NCI-H2029 (cell line): Measurements from ENCODE around the gene AADACL4.

Experiments used
- DNase-seq: peaks from one replicate; lab custom pipeline; 2025; lab: John Stamatoyannopoulos, UW

The AADACL4 gene

DNA sequence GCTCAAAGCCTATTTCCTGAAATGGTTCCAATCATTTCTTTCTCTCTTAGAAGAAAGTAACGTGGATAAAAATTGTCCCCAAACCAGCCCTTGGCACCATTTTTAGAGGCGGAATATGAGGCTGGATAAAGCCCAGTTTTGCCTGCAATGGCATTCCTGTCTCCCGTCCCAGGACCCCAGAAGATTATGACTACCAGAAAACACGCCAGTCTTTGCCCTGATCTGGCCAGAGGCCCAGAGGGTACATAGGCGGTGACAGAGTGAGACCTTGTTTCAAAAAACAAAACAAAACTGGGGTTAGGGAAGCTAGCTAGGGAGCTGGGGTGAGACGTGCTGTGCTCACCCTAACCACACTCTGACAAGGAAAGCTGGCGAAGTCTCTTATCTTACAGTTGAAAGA lies at the start of gene AADACL4:
Gene AADACL4, plus strand, starts transcription at position 301 of the 400 bp plus-strand sequence. CDS start 462 bp downstream, outside the sequence.
- no peak for DNase-seq

DNA sequence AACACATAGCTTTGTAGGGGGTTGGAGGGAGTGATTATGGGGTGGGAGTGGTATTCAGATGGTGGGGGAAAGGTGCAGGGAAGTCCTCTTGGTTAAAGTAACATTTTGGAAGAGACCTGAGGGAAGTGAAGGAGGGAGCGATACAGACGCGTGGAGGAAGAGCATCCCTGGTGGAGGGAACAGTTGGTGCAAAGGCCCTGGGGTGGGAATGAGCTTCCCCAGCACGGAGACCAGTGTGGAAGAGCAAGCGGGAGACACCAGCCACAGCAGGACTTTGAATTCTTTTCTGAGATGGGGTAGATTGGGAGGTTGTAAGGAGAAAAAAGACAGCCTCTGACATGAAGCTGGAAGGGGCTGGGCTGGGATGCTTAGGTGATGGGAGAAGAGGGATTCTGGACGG lies 49.4 kb upstream of the AADACL4 start:
- DNase-seq = no peak

DNA sequence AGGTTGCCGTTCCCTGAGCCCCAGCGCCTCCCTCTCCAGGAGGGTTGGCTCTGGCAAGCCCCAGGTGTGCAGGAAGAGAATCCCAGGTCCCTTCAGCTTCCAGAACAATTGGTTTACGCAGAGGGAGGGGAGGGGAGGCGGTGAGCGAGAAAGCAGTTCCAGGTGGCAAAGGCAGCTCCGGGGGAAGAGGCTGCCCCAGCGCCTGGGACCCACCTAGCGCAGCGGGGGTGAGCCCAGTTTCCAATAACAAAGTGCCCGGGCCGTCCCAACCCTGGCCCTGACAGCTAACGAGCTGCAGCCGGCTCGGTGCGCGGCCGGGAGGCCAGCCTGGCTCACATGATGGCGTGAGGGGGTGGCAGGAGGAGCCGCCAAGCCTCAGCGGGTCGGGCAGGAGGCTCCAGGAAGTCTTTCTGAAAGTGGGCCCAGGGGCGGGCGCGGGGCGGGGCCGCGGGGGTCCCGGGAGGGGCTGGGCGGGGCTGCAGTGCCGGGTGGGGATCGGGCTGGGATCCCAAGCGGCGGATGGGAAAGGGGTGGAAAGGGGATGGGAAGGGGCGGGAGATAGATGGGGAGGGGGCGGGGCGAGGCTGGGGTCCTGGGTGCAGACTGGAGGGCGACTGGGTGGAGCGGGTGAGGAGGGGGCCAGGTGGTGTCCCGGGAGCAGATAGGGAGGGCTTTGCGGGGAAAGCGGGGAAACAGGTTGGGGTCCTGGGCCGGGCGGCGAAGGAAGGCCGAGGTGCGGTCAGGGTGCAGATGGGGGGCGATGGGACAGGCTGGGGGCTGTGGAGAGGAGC lies 48.7 kb upstream of the AADACL4 start:
- no peak for DNase-seq

DNA sequence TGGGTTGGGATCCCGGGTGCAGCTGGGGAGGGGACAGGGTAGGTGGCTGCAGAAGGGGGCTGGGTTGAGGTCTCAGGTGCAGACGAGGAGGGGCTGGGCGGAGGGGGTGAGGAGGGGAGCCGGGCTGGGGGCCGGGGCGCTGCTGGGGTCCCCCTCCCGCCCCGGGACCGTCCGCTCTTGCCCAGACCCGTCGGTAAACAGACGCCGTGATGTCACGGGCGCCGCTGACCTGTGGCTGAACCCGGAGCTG lies 48.2 kb upstream of the AADACL4 start:
- no peak for DNase-seq

DNA sequence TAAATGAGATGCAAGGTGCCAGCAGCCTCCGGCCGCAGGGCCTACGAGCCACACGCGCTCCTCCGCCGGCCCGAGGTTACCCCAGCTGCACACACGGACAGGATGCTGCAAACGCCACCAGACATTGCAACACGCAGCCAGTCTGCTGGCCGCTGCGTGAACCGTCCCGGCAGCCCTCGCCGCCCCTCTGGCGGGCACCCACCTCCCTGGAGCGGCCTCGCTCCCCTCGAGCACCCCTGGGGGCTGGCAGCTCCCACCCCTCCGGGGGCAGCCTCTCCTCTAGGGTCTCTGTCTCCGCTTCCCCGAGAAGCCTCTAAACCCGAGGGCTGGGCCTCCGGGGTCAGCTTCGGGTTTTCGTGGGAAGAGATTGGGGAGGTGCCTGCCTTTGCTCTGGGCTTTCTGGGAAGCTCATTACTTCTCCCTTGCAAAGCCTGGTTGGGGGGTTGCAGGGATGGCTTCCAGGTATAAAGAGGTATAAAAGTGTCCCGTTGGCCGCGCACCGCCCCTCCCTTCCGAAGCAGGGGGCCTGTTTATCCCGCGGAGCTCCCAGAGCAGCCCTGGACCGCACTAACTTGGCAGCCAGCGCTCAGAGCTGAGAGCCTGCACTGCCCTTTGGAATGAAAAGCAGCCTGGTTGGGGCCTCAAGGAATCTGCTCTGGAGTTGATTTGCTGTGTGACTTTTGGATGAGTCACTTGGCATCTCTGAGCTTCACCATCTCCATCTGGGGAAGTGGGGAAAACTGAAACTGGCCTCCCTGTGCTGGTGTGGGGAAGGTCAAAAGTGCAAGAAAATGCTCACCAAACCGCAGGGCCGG lies 47.7 kb upstream of the AADACL4 start:
- no peak for DNase-seq

DNA sequence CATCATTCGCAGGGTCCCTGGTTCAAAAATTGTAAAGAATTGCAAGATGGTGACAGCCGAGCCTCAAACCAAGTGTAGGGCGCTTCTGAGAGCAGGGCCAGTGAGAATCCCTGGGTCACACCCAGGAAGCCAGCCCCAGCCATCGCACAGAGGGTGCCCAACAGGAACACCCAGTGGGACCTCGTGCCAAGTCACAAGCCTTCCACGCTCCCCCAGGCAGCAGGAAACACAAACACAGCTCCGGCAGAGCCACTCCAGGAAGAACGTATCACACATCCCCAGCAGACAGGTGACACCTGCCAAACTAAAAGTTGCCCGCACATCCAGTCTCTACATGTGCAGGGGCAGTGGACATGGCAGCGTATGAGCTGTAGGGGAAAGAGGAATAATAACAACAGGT lies 46.1 kb upstream of the AADACL4 start:
- peak; percentile 53 for DNase-seq

DNA sequence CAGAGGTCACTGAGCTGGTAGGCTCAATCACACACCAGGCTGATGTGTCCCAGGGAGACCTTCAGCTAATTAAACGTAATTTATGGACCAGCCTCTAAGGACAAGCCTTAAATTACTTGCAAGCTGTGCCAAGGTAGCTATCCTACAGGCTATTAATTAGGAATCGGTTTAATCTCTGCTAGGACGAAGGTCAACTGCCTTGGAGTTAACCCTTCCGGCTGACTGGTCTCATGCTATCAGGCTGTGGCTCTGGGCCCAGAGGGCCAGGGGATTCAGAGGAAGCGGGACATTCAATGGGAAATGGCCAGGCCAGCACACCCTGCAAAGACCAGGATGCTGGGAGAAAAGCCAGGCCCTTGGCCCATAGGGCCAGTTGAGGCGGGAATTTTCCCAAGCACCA lies 44.9 kb upstream of the AADACL4 start:
- no peak for DNase-seq

DNA sequence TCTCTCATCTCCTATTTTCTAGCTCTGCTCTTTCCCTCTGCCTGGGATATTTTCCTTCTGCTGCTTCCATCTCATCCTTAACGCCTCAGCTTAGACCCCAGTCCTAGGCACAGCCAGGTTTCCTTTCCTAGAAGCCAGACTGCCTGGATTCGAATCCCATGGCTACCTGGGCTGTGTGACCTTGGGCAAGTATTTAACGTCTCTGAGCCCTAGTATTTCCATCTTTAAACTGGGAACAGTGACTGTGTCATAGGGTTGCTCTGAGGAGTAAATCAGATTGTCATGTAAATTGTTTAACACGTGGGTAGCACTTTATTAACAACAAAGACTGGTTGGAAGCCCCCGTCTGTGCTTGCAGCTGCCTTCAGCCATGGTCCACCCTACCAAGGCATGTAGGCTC lies 44.2 kb upstream of the AADACL4 start:
- no peak for DNase-seq

DNA sequence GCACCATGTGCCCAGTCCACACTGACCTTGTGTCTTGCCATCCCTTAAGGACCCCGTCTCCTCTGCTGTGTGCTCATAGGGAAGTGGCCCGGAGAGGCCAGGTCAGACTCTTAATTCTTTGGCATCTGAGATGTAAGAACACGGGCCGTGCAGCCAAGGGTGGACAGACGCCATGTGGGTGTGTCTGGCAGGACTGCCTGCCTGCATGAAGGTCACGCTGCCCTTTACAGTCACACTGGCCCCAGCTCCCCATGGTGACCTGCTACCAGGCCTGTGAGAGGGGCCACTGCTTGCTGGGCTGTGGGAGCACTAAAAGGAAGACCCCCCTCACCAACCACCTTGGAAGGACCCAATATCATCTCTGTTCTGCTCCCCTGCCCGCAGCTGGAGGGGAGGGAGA lies 43.5 kb upstream of the AADACL4 start:
- DNase-seq = no peak

DNA sequence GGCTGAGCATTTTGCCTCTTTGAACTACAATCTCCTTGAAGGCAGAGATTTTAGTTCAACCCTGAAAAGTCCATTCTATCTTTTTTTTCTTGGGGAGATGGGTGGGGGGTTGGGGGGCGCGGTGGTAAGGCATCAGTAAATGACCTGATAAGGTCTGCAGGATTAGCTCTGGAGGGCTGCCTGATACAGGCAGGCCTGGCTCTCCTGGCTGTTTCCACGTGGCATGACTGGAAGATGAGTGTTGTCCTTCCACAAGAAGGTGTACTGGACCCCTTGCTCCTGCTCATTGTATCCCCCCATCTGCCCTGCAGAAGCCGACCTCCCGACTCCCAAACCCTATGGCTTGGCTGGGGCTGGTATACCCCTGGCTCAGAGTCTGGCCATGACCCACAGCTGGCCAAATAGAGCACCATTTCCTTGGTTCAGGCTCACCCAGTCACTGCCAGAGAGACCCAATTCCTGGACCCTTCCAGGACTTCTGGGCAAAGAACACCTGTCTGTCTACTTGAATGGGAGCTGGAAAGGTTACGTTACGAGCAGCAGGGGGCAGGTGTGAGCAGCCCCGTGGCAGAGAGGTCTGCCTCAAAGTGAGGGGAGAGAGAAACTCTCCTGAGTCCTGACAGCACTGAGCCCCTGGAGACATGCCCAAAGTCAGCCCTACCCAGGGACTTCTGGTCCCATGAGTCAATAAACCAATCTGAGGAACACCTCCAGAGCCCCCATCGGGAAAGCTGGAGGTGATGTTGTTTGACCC lies 42.8 kb upstream of the AADACL4 start:
- DNase-seq = no peak

DNA sequence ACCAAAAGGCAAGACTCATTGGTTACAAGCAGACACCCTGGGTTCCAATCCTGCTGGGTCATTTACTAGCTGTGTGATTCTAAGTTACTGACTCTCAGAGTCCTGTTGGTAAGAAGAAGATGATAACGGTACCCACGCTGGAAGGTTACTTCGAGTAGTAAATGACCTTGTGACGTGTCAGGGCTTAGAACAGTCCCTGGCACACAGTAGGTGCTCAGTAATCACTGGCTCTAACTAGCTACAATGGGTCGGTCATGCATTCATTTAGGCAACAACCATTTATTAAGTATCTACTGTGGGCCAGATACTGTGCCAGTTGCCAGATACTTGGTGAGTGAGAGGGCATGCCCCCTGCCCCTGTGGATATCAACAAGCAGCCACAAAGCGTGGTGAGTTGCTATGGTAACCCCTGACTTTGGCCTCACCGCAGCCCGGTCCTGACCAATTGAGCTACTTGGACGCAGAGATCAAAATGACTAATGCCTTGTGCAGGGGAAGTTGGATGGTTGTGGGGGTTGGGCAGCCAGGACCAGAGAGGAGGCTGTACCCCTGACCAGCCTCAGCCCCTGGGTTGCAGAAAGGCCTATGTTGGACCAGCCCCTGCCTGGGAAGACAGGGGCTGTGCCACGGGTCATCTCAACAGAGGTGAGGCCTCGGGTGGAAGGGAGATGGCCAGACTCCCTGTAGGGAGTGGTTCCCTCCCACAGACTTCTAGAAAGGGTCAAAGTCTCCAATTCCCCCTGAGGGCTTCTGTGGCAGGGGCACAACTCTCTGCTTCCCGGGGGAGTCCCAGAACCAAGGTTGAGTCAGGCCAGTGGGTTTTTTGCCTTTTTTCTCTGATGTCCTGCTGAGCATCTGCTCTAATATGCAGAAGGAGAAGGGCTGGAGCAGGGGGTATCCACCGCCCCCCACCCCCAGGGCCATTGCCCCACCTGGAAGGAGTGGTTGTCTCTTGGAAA lies 41.9 kb upstream of the AADACL4 start:
- DNase-seq = no peak

DNA sequence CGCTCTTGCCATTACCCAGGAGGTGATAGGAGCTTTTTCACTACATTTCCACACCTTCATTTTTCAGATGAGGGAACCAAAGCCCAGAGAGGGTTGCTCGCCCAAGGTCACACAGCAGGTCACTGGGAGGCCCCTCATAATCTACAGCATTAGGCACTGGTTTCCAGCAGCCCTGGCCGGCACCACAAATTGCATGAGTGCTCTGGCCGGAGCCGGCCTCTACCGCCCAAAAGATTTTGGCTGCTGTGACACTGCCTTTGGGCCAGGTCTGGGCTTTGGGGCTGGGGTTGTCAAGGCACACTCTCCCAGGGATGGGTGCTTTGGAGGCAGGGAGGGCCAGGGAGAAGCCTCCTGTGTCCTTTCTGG lies 41.2 kb upstream of the AADACL4 start:
- DNase-seq = no peak

DNA sequence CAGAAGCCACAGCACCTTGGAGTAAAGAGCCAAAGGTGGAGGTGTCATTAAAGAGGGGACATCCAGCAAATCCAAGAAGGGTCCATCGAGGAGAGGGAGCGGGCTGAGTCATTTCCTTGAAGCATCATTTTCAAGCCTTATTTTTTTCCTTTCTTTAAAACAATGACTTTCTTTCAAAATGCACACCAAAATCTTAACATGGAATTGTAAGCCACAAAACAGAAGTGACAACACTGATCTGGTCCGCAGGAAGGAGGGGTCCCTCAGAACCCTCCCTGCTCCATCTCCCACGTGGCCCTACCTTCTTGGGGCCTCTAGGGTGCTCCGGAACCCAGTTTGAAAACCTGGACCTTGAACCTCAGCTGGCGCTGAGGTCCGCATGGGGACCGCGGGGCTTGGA lies 40.7 kb upstream of the AADACL4 start:
- DNase-seq = no peak

DNA sequence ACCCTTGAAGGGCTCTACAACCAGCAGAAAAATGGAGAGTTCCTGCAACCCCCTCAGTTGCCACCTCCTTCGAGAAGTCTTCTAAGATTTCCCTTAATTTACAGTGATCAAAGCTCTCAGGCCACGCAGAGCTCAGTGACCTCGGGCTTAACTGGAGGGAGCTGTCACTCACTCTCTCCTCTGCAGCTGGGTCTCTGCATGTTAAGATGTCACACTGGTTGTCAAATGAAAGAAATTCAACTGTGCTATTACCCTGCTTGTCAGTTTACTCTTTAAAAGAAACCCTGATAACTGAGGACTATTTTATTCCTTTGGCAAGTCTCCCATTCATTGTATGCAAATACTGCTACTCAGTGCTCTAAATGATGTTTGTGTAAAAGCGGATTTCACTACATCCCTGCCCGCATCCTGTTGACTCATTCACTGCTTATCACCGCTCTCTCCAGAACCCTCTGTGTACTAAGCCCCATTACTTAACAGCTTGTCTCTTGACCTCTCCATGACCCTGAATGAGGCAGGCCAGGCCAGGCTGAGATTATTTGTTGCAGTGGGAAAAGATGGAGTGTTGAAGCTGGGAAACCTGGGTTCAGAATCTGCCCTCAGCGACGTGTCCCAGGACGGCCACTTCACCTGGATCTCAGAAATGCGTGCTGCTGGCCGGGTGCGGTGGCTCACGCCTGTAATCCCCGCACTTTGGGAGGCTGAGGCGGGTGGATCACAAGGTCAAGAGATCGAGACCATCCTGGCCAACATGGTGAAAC lies 39.6 kb upstream of the AADACL4 start:
- DNase-seq = no peak

DNA sequence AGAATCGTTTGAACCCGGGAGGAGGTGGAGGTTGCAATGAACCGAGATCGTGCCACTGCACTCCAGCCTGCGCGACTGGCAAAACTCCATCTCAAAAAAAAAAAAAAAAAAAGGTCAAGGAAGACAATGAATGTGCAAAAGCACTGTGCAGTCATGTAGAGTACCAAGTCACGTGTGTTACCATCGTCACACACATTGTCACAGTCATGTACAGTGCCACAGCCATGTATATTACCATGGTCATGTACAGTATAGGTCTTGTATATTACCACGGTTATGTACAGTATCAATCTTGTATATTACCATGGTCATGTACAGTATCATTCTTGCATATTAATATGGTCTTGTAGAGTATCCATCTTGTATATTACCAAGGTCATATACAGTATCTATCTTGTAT lies 38.9 kb upstream of the AADACL4 start:
- DNase-seq = no peak

DNA sequence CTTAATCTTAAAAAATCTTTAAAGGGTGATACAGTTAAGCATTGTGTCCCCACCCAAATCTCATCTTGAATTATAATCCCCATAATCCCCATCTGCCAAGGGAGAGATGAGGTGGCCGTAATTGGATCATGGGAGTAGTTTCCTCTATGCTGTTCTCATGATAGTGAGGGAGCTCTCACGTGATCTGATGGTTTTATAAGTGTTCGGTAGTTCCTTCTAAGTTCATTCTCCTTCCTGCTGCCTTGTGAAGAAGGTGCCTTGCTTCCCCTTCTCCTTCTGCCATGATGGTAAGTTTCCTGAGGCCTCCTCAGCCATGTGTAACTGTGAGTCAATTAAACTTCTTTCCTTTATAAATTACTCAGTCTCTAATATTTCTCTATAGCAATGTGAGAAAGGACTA lies 36.6 kb upstream of the AADACL4 start:
- no peak for DNase-seq

DNA sequence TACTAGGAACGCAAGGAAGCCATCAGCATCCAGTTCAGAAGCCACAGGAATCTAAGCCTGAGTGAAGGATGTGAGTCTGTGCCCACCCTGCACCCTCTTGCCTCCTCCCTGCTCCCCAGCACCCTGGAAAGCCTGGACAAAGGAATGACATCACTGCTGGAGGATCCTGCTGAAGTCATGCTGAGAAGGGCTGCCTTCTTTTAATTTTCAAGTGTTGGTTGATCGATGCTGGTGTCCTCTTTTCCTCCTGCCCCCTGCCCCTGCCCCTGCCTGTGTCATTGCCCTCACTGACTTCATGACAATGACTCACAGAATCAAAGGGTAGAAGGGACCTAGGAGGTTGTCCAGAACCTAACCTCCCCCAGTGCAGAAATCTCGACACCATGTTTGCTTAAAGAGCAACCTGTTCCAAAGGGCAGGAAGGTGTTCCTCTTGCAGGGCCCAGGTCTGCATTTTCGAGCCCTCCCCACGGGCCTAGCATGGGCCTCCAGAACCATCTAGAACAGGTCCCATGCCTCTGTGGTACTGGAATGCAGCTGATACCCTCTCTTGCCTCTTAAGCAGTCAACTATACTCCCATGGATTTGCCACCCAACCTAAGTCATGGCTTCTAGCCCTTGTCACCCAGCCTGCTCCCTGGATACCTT lies 35.5 kb upstream of the AADACL4 start:
- DNase-seq = no peak

DNA sequence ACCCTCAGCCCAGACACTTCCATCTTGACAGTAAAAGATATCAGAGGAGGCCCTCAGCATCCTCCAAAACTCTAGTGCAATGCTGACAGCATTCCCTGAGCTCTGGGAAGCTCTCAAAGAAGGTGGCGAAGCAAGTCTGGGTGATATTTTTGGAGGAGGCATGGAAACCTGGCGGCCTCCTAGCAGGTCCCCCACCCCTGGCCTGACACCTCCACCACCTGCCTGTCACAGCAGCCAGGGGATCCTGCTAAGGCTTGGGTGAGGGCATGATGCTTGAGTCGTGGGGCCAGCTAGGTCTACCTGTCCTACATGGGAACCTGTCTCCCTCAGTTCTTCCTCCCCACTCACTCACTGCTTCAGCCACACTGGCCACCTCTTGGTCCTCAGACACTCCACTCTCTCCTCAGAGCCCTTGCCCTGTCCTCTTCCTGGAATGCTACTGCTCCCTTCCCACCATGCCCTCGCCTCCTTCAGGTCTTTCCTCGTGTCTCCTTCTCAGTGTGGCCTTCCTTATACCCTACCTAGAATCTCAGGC lies 34.3 kb upstream of the AADACL4 start:
- no peak for DNase-seq

DNA sequence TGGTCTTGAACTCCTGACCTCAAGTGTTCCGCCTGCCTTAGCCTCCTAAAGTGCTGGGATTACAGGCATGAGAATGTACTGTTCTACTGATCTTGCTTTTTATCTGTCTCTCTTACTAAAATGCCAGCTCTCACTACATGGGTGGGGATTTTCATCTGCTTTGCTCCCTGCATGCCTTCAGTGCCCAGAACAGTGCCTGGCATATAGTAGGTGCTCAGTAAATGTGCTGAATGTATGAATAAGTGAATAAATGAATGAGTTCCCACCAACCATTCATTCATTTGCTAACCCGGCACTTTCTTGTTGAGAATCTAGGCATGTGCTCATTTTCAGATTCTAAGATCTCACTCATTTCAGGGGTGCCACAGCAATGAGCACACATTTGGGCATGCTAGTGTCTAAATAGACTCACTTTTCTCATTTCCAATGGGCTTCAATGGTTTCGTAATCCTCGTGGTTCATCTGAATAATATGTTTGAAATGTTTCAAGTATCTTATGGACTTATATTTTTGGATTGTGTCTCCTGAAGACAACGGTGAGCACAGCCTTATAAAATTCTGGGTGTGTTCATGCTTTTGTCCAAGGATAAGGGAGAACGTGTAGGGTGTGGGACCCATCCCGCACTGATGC lies 33.5 kb upstream of the AADACL4 start:
- DNase-seq = no peak

DNA sequence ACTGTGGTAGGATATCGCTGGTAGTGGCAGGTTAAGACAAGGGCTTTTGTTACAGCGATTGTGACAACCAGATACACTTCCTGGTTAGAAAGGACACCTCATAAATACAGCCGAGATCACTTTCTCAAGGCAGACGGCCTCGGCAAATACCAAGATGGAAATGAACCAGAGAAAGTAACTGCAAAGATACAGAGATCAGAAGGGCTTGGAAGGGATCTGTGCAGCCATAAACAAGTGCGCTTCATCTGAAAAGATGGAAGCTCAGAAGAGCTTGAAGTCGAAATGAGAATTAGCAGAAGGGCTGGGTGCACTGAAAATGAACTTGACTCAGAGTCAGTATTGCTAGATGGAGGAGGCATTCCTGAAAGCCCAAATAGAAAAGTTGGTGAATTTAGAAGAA lies 32.9 kb upstream of the AADACL4 start:
- DNase-seq = no peak
